ENCODE data around the gene KIRREL3. TPM values are rescaled to one million over a fixed set of nuclear protein-coding genes. Genes with fewer than 3 reads are reported as not detected.

Gene KIRREL3
- total RNA-seq, 1 donor from 2014 or later = not detected

DNA sequence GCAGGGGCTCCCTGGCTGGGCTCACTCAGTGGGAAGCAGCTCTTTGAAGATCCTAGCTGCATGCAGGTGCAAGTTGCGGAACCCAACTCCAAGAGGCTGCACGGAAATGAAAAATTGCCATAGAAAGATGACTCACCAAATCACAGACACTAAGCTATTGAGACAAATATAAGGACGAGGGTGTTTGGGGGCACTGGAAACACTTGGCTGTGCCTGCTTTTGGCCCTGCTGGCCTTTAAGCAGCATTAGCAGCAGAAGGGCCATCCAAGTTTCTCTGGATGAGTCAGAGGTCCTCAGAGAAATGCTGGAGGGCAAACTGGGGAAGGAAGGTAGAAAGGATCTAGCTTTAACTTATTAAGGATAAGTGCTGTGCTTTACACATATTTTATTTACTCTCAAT is 282.3 kb downstream of the KIRREL3 start:
- intact Hi-C loops (cut with micrococcal nuclease) = no loop called here
- DNase-seq = no peak
- Mint-ChIP-seq H3K36me3 (ENCODE audit: low read depth) (no peaks in the 10 kb centered on the region), H3K4me1 (no peaks in the 10 kb centered on the region), H3K4me3 (no peak overlapping the region), H3K27ac (no peak overlapping the region), H3K27me3 (peaks cover 6% of the 10 kb centered on the region), H3K9me3 (no peaks in the 10 kb centered on the region)

DNA sequence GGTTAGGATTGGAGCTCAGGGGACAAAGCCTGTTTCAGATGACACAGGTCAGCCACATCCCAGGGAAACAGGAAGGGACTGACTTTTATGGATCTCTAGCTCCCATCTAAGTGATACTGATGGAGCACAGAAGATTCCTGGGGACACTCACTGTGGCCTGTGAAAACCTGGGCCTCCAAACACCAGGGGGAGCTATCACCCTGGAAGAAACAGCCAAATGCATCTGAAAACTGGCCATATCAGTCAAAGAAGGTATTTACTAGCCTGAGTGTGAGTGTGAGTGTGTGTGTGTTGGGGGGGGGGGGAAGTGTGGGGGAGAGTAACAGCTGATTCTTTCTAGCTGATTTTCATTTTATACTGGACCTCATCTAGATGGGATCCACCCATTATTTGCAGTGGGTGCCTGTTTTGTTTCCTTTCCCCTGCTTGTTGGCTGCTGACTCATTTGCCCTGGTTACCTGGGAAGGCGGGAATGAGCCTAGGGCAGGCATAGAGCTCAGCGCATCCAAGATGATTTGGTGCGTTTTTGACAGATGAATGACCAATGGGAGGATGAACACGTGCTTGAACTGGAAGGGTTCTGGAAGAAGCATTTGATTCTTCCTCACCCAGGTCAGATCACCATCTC is 284.0 kb downstream of the KIRREL3 start:
- no peak overlapping the region for H3K4me3 Mint-ChIP-seq
- H3K27me3 Mint-ChIP-seq = peaks cover 7% of the 10 kb centered on the region
- no peaks in the 10 kb centered on the region for H3K36me3 Mint-ChIP-seq (ENCODE audit: low read depth)
- no peaks in the 10 kb centered on the region for H3K9me3 Mint-ChIP-seq
- intact Hi-C loops (cut with micrococcal nuclease) = loop anchor here (1.0 kb wide), 1 partner anchor 274 kb away; no protein-coding TSS in a partner anchor
- H3K27ac Mint-ChIP-seq = no peak overlapping the region
- peak; percentile 72 for DNase-seq
- no peaks in the 10 kb centered on the region for H3K4me1 Mint-ChIP-seq

DNA sequence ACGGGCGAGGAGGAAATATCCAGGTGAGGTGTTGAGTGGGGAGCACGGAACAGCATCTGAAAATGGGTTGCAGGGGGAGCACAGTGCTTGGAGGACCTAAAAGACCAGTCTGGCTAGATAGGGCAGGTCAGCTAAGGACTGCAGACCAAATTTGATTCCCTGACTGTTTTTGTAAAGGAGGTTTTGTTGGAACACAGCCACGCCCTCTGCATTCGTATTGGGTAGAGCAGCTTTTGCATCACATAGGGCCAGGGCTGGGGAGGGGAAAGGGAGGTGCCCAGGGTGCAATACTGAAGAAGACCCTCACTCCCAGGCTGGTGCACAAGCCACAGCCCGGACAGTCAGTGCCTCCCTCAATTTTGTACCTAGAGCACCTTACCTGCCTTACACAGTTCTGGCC is 286.8 kb downstream of the KIRREL3 start:
- Mint-ChIP-seq H3K27me3 (peaks cover 11% of the 10 kb centered on the region), H3K4me3 (no peak overlapping the region), H3K27ac (no peak overlapping the region), H3K4me1 (no peaks in the 10 kb centered on the region), H3K9me3 (no peaks in the 10 kb centered on the region), H3K36me3 (ENCODE audit: low read depth) (no peaks in the 10 kb centered on the region)
- intact Hi-C loops (cut with micrococcal nuclease) = no loop called here
- no peak for DNase-seq

DNA sequence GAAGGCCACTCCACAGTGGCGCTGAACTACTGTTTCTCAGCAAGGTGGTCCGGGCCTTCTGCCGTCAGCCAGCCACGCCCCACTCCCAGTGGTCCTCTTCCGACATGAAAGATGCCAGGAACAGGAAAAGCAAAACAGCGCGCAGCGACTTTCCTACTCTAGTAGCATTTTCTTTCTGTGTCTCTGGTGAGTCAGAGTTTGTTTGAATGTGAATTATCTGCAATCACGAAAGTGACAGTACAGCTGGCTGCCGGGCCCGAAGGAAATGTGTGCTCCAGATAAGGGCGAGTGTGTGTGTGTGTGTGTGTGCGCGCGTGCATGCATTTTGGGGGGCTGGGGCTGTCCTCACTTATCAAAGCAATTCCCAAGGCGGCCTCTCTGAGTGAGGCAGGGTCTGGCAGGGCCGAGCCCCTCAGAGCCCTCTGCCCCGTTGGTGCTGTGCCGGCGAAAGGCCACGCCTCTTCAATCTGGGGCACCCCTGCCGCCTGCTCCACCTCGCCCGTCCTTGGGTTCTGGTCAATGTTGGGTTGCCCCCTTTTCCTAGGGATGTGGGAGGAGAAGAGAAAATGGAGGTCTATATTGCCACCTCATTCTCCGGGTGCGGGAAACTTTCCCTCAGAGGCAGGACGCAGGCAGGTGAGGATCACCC is 288.5 kb downstream of the KIRREL3 start:
- H3K36me3 Mint-ChIP-seq (ENCODE audit: low read depth) = no peaks in the 10 kb centered on the region
- H3K9me3 Mint-ChIP-seq = no peaks in the 10 kb centered on the region
- H3K27ac Mint-ChIP-seq = no peak overlapping the region
- DNase-seq = no peak
- H3K4me1 Mint-ChIP-seq = no peaks in the 10 kb centered on the region
- no peak overlapping the region for H3K4me3 Mint-ChIP-seq
- peaks cover 11% of the 10 kb centered on the region for H3K27me3 Mint-ChIP-seq
- intact Hi-C loops (cut with micrococcal nuclease) = no loop called here

DNA sequence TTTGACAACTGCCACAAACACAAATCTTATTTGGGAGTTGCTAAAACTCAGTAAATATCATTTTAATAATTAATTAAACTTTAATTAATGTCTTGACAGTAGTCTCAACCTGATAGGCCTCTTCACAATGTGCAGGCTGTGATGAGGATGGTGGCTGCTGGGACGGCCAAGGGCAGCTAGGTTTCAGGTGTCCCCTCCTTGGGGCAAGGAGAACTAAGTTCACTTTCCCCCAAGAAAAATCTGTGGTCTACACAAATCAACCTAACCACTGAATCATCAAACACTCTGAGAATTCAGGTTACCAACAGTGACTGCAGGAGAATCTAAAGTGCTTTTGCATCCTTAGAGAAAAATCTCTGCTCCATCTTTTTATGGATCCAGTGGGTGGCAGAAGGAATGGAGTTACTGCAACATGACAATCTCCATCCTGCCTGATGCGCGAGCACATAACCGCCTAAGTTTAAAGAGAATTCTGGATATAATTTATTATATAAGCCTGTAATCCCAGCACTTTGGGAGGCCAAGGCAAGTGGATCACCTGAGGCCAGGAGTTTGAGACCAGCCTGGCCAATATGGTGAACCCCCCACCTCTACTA is 289.7 kb downstream of the KIRREL3 start:
- DNase-seq = no peak
- intact Hi-C loops (cut with micrococcal nuclease) = no loop called here
- no peak overlapping the region for H3K4me3 Mint-ChIP-seq

DNA sequence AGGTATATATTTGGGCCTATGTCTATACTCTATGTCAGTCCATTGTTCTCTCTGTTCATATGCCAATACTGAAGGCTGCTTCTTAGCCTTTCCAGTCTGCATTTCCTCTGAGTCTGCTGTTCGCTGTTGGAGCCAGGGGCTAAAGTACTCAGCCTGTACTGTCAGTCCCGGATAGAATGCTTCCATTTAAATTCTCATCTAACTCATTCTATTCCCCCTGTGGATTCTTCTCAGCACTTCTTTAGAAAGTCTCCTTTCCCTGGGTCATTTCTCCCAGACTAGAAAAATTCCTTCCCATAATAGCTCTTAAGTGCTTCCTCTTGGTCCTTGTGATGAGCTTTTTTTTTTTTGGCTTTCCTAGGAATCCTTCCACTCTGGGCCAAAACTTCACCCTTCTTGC is 293.1 kb downstream of the KIRREL3 start:
- no peaks in the 10 kb centered on the region for H3K36me3 Mint-ChIP-seq (ENCODE audit: low read depth)

More for the DNA sequence above, 289.7 kb downstream of the KIRREL3 start:
- no peak overlapping the region for H3K27ac Mint-ChIP-seq
- H3K9me3 Mint-ChIP-seq = no peaks in the 10 kb centered on the region
- peaks cover 11% of the 10 kb centered on the region for H3K27me3 Mint-ChIP-seq
- no peaks in the 10 kb centered on the region for H3K36me3 Mint-ChIP-seq (ENCODE audit: low read depth)
- H3K4me1 Mint-ChIP-seq = no peaks in the 10 kb centered on the region

DNA sequence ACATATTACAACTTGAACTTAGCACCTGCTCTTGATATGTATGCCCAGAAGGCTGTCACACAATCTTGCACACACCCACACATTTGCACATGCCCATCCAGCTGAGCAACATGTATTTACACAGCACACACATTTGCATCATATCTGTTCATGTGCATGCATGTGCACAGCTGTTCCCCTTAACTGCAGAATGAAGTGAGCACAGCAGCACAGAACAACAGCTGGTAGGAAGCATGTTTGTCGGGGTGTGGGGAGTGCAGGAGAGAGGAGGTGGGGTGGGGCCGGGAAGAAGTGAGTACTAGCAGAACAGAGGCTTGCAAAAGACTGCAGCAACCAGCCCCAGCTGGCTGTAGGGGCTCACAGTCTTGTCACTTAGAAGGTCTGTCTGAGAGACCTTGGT is 296.5 kb downstream of the KIRREL3 start:
- no peak overlapping the region for H3K27ac Mint-ChIP-seq
- H3K4me3 Mint-ChIP-seq = no peak overlapping the region
- H3K9me3 Mint-ChIP-seq = no peaks in the 10 kb centered on the region
- H3K27me3 Mint-ChIP-seq = no peaks in the 10 kb centered on the region
- DNase-seq = no peak
- no peaks in the 10 kb centered on the region for H3K4me1 Mint-ChIP-seq
- no peaks in the 10 kb centered on the region for H3K36me3 Mint-ChIP-seq (ENCODE audit: low read depth)
- intact Hi-C loops (cut with micrococcal nuclease) = no loop called here

More for the DNA sequence above, 293.1 kb downstream of the KIRREL3 start:
- DNase-seq = no peak
- Mint-ChIP-seq H3K9me3 (no peaks in the 10 kb centered on the region), H3K4me3 (no peak overlapping the region), H3K27me3 (peaks cover 7% of the 10 kb centered on the region), H3K27ac (no peak overlapping the region), H3K4me1 (no peaks in the 10 kb centered on the region)
- intact Hi-C loops (cut with micrococcal nuclease) = no loop called here

DNA sequence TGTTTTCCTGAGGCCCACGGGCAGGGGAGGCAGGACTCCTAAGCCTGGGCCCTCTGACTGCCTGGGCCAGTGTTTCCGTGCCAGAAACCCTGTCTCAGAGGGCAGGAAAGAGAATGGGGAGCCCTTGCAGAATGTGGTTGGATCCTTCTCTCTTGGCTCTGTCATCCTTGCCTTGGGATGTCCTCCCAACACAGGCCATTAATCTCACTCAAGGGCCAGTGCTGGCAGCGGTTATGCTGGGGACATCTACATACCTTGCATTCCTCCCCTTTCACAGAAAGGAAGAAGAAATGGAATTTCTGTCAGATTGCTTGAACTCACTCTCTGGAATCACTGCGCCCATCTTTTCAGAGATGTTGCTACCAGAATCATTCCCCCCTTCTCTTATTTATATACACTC is 296.9 kb downstream of the KIRREL3 start:
- intact Hi-C loops (cut with micrococcal nuclease) = no loop called here
- no peak for DNase-seq
- no peaks in the 10 kb centered on the region for H3K27me3 Mint-ChIP-seq
- no peak overlapping the region for H3K4me3 Mint-ChIP-seq
- no peaks in the 10 kb centered on the region for H3K4me1 Mint-ChIP-seq
- no peaks in the 10 kb centered on the region for H3K36me3 Mint-ChIP-seq (ENCODE audit: low read depth)
- no peak overlapping the region for H3K27ac Mint-ChIP-seq
- H3K9me3 Mint-ChIP-seq = no peaks in the 10 kb centered on the region

DNA sequence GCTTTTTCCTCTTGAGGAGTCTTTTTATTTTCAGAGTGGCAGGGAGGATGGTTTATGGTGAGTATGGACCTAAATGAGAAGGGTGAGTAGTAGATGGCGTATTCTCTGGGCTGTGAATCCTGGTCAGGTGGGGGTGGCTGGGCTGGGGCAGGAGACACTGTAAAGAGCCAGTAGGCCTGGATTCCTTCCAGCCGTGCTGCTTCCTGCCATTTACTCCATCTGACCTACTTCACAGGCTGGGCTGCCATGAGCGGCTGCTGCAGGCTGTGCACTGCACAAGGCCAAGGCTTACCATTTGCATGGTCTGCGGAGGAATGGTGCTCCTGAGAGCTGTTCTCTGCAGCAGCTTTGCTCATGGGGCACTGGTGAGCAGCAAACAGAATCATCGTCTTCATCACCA is 297.6 kb downstream of the KIRREL3 start:
- no peak overlapping the region for H3K4me3 Mint-ChIP-seq
- no peaks in the 10 kb centered on the region for H3K36me3 Mint-ChIP-seq (ENCODE audit: low read depth)
- H3K27me3 Mint-ChIP-seq = no peaks in the 10 kb centered on the region
- H3K4me1 Mint-ChIP-seq = no peaks in the 10 kb centered on the region
- H3K27ac Mint-ChIP-seq = no peak overlapping the region
- intact Hi-C loops (cut with micrococcal nuclease) = no loop called here
- no peaks in the 10 kb centered on the region for H3K9me3 Mint-ChIP-seq
- no peak for DNase-seq

DNA sequence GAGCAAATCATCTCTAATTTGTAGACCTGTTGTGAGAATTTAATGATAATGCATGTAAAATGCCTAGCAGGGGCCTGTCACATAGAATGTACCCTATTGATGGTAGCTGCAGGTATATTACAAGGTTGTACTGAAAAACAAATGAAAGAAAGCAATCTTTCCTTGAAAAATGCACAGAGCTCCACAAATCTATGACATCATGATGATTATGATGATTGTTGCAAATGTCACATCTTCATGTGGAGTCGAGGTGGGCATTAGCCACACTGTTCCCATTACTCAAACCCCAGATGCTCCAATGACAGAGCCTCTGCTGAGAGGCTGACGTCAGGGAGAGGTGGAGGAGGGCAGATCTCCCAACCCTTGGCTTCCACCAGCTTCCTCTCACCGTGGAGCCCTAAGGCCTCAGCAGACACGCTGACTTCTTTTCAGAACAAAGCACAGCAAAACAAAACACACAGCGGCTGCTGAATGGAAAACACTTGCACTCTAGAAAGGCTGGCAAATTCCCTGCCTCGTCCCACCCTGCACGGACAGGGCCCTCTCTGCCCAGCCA is 298.3 kb downstream of the KIRREL3 start:
- Mint-ChIP-seq H3K27me3 (no peaks in the 10 kb centered on the region), H3K4me1 (no peaks in the 10 kb centered on the region), H3K36me3 (ENCODE audit: low read depth) (no peaks in the 10 kb centered on the region), H3K4me3 (no peak overlapping the region), H3K27ac (no peak overlapping the region), H3K9me3 (no peaks in the 10 kb centered on the region)
- intact Hi-C loops (cut with micrococcal nuclease) = no loop called here
- DNase-seq = no peak

DNA sequence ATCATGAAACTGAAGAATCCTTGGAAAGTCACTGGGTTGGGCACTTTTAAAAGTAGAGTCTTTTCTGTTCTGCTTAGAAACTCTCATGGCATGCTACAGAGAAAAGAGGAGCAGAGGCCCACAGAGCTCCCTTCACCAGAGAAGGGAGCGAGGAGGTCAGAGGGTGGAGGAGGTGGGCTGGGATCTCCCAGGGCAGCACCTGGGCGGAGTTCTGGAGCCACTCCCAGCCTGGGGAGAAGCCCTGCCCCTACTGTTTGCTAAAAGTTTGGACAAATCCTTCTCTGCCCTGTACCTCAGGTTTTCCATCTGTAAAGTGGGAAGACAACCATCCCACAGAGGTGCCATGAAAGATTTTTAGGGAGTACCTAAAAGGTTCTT is 299.1 kb downstream of the KIRREL3 start:
- H3K4me1 Mint-ChIP-seq = no peaks in the 10 kb centered on the region
- no peak overlapping the region for H3K27ac Mint-ChIP-seq
- H3K4me3 Mint-ChIP-seq = no peak overlapping the region
- no peaks in the 10 kb centered on the region for H3K9me3 Mint-ChIP-seq
- H3K36me3 Mint-ChIP-seq (ENCODE audit: low read depth) = no peaks in the 10 kb centered on the region
- no peaks in the 10 kb centered on the region for H3K27me3 Mint-ChIP-seq
- no peak for DNase-seq
- intact Hi-C loops (cut with micrococcal nuclease) = no loop called here

DNA sequence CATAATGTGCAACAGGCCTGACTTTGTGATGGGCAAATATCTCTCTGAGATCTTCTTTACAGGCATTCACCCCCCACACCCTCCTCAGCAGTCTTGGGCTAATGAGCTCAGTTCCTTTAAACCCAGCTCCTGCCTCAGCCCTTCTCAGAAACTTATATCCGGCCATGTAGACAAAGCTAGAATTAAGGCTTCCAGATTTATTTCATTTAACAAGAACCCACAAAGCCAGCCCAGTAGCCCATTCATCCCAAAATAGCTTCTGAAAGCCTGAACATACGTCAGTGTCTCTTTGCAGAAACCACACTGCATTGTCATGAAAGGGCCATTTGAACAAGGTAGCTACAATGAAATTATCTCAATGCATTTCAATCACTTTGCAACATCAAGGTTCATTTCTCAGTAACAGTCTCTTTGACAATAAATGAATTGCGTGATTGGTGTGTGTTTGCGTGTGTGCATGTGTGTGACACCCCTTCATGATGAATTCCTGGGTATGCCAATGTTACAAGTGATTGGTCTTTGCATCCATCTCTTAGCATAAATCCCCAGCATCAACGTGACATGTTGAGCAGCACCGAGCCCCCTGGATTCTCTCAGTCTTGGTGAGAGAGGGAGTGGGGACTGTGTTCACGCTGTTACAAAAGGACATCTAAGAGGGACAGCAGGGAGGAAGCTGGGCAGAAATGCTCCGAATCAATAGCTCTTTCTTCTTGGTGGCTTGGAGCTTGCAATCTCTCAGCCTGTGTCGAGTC is 299.6 kb downstream of the KIRREL3 start:
- intact Hi-C loops (cut with micrococcal nuclease) = no loop called here
- Mint-ChIP-seq H3K9me3 (no peaks in the 10 kb centered on the region), H3K27me3 (no peaks in the 10 kb centered on the region), H3K4me3 (no peak overlapping the region), H3K27ac (no peak overlapping the region), H3K36me3 (ENCODE audit: low read depth) (no peaks in the 10 kb centered on the region), H3K4me1 (no peaks in the 10 kb centered on the region)
- DNase-seq = no peak

DNA sequence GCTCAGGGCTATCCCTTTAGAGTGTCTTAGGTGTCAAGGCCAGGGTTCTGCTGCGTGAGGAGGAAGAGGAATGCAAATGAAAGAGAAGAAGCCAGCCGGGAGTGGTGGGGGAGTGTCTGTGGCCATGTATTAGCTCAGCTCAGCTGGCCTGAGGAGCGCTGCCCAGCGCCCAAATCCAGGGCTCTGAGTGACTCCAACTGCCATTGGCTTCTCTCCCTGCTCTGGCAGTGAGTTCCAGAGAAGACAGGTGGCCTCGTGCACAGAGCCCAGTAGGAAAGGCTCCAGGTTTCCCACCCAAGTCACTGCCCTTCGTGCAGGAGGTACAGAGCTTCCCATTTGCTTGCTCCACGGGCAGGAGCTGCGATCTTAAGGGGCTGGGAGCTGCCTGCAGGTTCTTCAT is 302.0 kb downstream of the KIRREL3 start:
- intact Hi-C loops (cut with micrococcal nuclease) = no loop called here

DNA sequence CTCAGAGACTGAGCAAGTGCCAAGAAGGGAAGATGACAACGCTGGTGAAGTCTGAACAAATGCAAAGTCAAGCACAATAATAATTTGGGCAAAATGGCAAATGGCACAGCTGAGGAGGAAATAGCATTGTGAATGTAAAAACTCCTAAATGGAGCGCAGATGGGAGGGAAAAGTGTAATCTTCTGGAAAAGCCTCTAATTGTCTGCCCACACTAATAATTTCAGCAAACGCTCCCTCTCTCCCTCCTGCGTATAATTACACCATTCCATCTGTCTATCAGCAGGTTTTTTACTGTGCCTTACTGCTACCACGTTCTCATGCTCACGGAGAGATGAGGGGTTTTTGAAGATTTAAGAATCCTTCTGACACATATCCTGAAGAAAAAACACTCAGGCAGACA is 302.6 kb downstream of the KIRREL3 start:
- Mint-ChIP-seq H3K9me3 (no peaks in the 10 kb centered on the region), H3K27me3 (no peaks in the 10 kb centered on the region), H3K4me3 (no peak overlapping the region), H3K36me3 (ENCODE audit: low read depth) (no peaks in the 10 kb centered on the region), H3K27ac (no peak overlapping the region), H3K4me1 (no peaks in the 10 kb centered on the region)
- intact Hi-C loops (cut with micrococcal nuclease) = no loop called here
- no peak for DNase-seq

More for the DNA sequence above, 302.0 kb downstream of the KIRREL3 start:
- Mint-ChIP-seq H3K4me1 (no peaks in the 10 kb centered on the region), H3K9me3 (no peaks in the 10 kb centered on the region), H3K36me3 (ENCODE audit: low read depth) (no peaks in the 10 kb centered on the region), H3K4me3 (no peak overlapping the region), H3K27me3 (no peaks in the 10 kb centered on the region), H3K27ac (no peak overlapping the region)
- DNase-seq = no peak

Measured in activated CD4-positive, alpha-beta T cell treated with anti-CD3 and anti-CD28 coated beads, Interleukin-2, amount 10 ng/mL, durations not matched to agents 24 days and 14 days (primary cell).